NCI-H510A treated with DMSO at 0.1 percent for 48 hours (cell line): ENCODE measurements around the gene ZDHHC12.
"Not testable (repeated sequence)": the region's sequence is repeated elsewhere in the genome, so short reads cannot be mapped to it uniquely, and the experiment has no call there.

Experiments
- DNase-seq: peaks from one replicate; lab custom pipeline; 2025; lab: John Stamatoyannopoulos, UW

The ZDHHC12 gene

GRCh38 chr9:128707446-128707845 lies 16.5 kb downstream of the ZDHHC12 start:
- DNase-seq = no peak

- no peak for DNase-seq
Measured at GRCh38 chr9:128706671-128707381, 17.1 kb downstream of the ZDHHC12 start.

DNA sequence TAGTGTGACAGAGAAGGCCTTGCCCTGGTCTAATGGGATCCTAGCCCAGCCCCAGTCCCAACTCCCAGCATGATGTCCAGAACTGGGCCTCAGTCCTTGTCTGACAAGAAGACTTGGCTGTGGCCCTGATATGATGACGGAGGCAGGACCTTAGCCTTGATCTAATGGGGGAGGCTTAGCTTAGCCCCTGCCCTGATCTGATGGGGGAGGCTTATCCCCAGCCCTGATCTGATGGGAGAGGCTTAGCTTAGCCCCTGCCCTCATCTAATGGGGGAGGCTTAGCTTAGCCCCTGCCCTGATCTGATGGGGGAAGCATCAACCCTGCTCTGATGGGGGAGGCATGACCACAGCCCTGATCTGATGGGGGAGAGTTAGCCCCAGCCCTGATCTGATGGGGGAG lies 17.9 kb downstream of the ZDHHC12 start:
- no peak for DNase-seq

DNA sequence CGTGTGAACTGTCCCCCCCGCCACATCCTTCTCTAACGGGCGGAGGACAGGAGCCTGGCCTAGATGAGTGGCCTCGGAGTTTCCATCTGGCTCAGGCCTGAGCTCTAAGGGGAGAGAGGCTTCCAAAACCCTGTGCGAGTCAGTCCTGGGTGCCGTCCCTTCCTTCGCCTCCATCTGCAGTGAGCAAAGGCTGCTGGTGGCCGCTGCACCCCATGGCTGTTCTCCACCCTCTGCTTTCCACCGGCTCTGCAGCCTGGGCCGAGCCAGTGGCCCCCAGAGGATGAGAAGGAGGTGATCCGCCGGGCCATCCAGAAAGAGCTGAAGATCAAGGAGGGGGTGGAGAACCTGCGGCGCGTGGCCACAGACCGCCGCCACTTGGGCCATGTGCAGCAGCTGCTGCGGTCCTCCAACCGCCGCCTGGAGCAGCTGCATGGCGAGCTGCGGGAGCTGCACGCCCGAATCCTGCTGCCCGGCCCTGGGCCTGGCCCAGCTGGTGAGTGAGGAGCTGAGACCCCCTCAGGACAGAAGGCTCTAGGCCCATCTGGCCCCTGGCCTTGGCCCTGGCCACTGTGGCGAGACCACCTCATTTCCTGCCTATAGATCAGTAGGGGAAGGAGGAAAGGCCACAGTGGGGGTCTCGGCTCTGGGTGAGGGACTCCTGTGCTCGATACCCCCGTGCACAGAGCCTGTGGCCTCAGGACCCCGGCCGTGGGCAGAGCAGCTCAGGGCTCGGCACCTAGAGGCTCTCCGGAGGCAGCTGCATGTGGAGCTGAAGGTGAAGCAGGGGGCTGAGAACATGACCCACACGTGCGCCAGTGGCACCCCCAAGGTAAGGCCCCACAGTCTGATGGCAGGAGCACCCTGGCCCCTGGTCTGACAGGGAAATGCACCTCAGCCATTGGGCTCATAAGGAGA lies 18.6 kb downstream of the ZDHHC12 start:
- DNase-seq = no peak

GRCh38 chr9:128704356-128704670 lies 19.6 kb downstream of the ZDHHC12 start:
- no peak for DNase-seq

GRCh38 chr9:128703616-128704355 lies 20.1 kb downstream of the ZDHHC12 start:
- no peak for DNase-seq

DNA sequence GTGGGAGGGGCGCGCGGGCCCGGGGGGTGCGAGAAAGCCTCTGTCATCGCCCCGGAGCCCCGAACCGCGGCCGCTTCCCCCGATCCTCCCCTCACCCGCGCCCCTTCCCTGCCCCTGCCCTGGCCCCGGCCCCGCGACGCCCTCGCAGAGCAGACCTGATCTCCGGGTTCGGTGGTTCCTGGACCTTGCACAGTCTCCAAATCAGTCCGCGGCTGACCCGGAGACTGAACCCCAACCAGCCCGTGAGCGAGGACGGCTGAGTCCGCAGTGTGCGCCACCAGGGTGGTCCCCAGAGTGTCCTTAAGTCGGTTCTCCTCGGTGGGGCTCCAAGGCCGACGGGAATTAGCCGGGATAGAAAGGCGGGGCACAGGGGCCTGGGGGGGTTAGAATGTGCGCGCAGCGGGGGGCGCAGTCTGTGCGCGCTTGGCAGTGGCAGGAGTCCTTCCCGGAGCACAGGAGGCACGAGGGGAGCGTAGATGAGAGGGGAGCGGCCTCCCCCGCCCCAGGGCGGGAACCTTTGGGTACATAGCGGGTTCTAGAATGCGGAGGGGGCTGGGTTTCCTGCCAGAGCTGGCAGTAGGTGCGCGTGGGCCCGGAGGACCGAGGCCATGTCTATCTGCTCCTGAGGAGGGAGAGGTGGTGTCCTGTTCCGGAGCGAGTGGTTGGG lies 20.8 kb downstream of the ZDHHC12 start:
- no peak for DNase-seq

DNA sequence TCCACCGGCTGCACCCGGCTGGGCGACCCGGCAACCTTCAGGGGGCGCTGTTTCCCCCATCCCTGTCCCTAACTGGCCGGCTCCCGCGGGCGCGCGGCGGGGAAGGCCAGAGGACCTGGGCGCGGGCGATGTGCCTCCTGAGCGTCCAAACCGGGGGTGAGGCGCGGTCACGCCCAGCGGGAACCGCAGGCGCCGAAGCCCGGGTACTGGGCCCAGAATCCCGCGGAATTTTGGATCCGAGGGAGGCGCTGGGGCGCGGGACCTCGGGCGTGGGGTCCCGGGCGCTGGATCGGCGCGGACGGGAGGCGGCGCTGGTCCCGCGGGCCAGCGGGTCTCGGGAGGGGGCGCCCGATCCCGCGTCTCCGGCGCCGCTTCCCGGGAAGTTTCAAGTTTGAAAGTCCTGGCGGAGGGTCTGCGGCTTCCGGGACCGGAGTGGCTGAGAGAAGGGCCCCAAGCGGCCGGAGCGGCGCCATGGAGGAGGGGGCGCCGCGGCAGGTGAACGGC lies 21.4 kb downstream of the ZDHHC12 start, which contains the start of gene PKN3:
PKN3 (plus strand) TSS at position 59 of the 504 bp plus-strand sequence; CDS start at position 472, 413 bp downstream.
- DNase-seq = peak; percentile 73

DNA sequence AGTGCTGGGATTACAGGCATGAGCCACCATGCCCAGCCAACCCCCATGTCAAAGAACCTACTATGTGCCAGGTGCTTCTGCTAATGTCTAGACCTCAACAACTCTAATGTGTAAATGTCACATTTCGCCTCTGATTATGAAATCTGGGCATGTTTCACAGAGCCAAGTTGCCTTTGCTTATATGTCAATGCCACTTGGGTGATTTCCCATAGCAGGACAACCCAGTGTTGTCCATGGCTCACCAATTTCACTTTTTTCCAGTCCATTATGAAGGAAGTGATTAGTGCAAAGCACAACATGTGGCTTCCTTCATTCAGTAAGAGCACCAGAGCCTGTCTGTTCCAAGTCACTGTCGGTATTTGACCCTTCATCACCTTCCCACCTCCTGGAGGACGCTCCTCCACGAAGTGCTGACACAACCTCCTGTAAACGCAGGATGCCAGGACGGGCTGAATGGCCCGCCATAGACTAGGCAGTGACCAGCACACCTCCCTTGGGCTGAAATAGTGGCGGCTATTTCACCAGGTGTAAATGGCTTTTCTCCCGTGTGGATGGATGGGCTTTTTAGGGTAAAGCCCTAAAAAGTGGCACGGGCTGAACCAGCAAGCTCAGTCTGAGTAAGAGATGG lies 22.6 kb downstream of the ZDHHC12 start:
- DNase-seq = no peak

GRCh38 chr9:128699096-128699795 lies 24.7 kb downstream of the ZDHHC12 start:
- DNase-seq = not testable (repeated sequence)

DNA sequence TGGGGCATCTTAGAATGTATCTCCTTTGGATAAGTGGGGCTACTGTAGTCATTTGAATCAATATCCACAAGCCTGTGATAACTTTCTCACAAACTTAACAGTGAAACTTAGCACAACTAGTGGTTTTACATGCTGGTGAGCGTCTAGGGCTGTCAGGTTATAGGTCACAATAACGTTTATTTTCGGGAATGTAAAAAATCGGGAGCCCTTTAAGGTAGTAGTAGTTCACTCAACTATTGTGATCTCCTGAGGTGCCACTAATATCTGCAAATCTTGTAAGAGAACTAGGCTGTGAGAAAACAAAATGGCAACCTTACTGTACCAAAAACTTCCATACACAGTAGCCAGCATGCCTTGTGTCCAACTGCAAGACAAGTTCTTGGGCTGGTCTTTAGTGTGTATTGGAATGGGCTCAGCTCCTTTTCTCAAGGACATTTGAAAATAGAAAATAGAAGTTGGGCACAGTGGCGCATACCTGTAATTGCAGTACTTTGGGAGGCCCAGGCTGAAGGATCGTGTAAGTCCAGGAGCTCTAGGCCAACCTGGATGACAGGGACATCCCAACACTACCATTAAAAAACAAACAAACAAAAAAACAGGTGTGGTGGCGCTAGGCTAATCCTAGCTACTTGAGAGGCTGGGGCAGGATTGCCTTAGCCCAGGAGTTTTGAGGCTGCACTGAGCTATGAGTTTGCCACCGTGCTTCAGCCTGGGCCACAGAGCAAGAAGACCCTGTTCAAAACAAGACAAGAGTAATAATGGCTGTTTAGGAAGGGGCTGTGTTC lies 26.8 kb downstream of the ZDHHC12 start:
- no peak for DNase-seq

DNA sequence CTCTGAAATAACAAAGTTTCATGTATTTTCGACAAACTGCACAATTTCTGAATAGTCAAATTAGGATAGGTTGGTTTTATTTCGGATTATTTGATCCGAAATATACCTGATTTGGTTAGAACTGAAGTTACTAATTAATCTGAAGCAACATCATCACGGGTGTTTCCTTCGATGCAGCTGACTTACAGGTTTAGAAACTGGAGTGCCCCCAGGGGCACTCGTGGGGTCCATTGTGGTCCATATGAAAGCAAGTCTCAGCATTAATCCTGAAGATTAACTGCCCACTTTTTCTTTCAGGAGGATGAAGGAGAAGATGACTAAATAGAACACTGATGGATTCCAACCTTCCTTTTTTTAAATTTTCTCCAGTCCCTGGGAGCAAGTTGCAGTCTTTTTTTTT lies 29.6 kb downstream of the ZDHHC12 start:
- DNase-seq = no peak

GRCh38 chr9:128693738-128694137 lies 30.2 kb downstream of the ZDHHC12 start:
- not testable (repeated sequence) for DNase-seq

DNA sequence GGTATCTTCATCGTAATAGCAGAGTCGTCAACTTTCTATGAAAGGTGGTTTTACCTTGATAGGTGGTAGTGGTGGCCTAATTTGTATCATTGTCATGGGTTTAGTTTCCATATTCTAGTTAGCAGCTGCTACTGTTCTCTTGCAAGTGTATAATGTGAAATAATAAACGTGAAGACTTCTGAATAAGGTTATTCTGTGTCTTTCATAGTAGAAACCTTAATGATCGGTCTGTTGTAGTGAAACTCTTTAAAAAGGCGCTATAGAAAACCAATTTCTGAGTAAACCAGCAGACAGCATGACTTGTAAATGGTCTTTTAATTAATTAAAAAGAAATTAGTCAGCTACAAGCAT lies 33.3 kb downstream of the ZDHHC12 start:
- no peak for DNase-seq

- DNase-seq = no peak
Measured at GRCh38 chr9:128689820-128690683, 33.9 kb downstream of the ZDHHC12 start.

DNA sequence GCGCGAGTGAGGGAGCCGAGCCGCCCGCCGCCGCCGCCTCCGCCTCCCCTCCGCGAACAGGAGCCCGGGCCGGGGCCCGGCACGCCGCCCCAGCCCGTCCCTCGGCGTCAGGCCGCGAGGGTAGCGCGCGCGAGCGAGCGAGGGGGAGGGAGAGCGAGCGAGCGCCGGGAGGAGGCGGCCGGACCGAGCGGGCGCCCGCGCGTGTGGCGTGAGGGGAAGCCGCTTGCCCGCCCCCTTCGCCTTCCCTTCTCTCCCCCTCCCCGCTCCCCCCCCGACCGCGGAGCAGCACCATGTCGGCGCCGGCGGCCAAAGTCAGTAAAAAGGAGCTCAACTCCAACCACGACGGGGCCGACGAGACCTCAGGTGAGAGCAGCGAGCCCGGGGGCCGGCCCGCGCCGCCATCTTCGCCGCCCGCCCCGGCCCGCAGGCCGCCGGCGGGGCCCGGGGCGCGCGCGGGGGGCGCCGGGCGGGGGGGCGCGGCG lies 34.6 kb downstream of the ZDHHC12 start:
- DNase-seq = no peak

DNA sequence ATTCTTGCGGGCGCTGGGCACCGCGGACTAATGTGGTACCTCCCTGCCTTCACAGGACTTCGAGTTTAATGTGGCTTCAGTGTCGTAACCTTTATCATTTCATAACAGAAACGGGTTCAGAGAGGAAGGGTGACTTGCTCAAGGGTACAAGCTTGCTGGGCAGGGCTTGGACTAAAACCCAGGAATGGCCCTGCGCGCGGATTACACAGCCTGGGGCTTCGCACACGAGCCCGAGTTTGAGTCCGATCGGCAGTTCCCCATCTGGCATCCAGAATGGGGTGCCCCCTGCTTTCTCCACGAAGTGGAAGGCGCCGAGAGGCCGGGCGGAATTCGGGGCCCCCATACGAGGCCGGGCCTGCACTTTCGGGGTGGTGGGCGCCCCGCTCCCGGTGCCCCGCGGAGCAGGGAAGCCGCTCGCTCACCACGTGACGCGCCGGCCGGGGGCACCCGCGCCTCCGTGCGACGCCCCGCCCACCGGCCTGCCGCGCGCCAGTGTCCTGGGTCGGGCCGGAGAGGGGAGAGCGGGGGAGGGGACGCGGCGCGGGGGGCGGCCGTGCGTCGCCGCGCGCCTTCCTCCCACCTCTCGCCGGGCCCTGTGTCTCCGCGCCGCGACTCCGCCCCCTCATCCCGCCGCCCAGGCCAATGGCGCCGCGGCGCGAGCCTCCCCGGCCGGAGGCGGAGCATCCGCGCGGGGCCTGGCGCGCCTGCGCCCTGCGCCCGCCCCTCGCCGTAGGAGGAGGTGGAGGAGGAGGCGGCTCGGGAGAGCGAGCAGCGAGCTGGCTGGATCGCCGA lies 35.2 kb downstream of the ZDHHC12 start, which contains the start of gene SET:
SET (plus strand) TSS at position 722 of the 792 bp plus-strand sequence. CDS start 361 bp downstream, outside the sequence.
- peak; percentile 94 for DNase-seq

DNA sequence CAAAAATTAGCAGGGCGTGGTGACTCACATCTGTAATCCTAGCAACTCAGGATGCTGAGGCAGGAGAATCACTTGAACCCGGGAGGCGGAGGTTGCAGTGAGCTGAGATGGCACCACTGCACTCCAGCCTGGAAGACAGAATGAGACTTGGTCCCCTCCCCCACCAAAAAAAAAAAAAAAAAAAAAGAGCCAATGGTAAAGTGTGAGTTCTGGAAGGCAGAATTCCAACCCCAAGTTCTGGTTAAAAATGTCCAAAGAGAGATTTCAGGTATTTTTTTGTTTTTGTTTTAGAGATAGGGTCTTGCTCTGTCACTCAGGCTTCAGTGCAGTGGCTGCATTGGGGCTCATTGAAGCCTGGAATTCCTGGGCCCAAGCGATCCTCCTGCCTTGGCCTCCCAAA lies 36.5 kb downstream of the ZDHHC12 start:
- DNase-seq = no peak
